HG03432 (cell line): ENCODE data around the gene FBXL5.

Experiments used
- ATAC-seq: cut with Tn5 transposase; IDR thresholded peaks from one replicate; pipeline ENCODE4 v1.9.1; 2021; ENCODE audit warnings: mild to moderate bottlenecking, moderate library complexity; ENCODE audit not compliant: unreplicated experiment

FBXL5 gene

GRCh38 chr4:15655223-15656037 is at the start of gene FBXL5:
FBXL5 (minus strand) TSS chr4:15655357; CDS start chr4:15655287, 70 bp downstream.
- ATAC-seq, result peak; percentile 78

GRCh38 chr4:15704129-15704528 is 49.0 kb upstream of the FBXL5 start:
- no peak for ATAC-seq

- no peak for ATAC-seq
Observed at GRCh38 chr4:15703439-15703838, 48.3 kb upstream of the FBXL5 start.

- peak; percentile 86 for ATAC-seq
Observed at GRCh38 chr4:15702941-15703403, 47.8 kb upstream of the FBXL5 start, which contains the start of gene BST1. BST1 (plus strand) TSS chr4:15703065; CDS start chr4:15703145, 80 bp downstream.

GRCh38 chr4:15696866-15697265 is 41.7 kb upstream of the FBXL5 start:
- ATAC-seq, result no peak

- ATAC-seq, result no peak
Observed at GRCh38 chr4:15695729-15696128, 40.6 kb upstream of the FBXL5 start.

GRCh38 chr4:15695240-15695699 is 40.1 kb upstream of the FBXL5 start:
- ATAC-seq, result no peak

GRCh38 chr4:15694431-15694830 is 39.3 kb upstream of the FBXL5 start:
- no peak for ATAC-seq

- ATAC-seq, result no peak
Observed at GRCh38 chr4:15692602-15693001, 37.4 kb upstream of the FBXL5 start.

GRCh38 chr4:15691346-15692135 is 36.4 kb upstream of the FBXL5 start:
- ATAC-seq, result no peak

GRCh38 chr4:15690020-15690809 is 35.1 kb upstream of the FBXL5 start:
- no peak for ATAC-seq

- ATAC-seq, result no peak
Observed at GRCh38 chr4:15689540-15689939, 34.4 kb upstream of the FBXL5 start.

- no peak for ATAC-seq
Observed at GRCh38 chr4:15688051-15688450, 32.9 kb upstream of the FBXL5 start.

- ATAC-seq, result no peak
Observed at GRCh38 chr4:15684498-15684897, 29.3 kb upstream of the FBXL5 start.

- ATAC-seq, result no peak
Observed at GRCh38 chr4:15683143-15683495, 28.0 kb upstream of the FBXL5 start.

- ATAC-seq, result no peak
Observed at GRCh38 chr4:15682242-15683142, 27.3 kb upstream of the FBXL5 start.

GRCh38 chr4:15681372-15682241 is 26.4 kb upstream of the FBXL5 start, which contains the start of gene FAM200B:
FAM200B (plus strand) TSS chr4:15681827; CDS start chr4:15686978, 5,151 bp downstream.
- ATAC-seq, result peak; percentile 92

GRCh38 chr4:15681067-15681371 is 25.9 kb upstream of the FBXL5 start:
- no peak for ATAC-seq

- ATAC-seq, result no peak
Observed at GRCh38 chr4:15677507-15677988, 22.4 kb upstream of the FBXL5 start.
